ENCODE results near the gene GNB4. TPM values are rescaled to one million over a fixed set of nuclear protein-coding genes. Genes with fewer than 3 reads are reported as not detected.

The GNB4 gene
- total RNA-seq, 1 experiment from 2014 or later, result 5.1 TPM

GRCh38 chr3:179464323-179465092, 13.2 kb upstream of the GNB4 start:
- H3K4me3 ChIP-seq (ENCODE audit: low read depth, low read length), result no peak overlapping the region
- Mint-ChIP-seq H3K27me3 (ENCODE audit: insufficient read depth, unreplicated experiment) (peaks cover 9% of the 10 kb centered on the region), H3K27ac (ENCODE audit: unreplicated experiment) (no peak overlapping the region), H3K4me3 (ENCODE audit: unreplicated experiment) (no peak overlapping the region), H3K36me3 (ENCODE audit: insufficient read depth, unreplicated experiment) (no peaks in the 10 kb centered on the region), H3K9me3 (ENCODE audit: unreplicated experiment) (no peaks in the 10 kb centered on the region), H3K4me1 (ENCODE audit: low read depth, unreplicated experiment) (no peaks in the 10 kb centered on the region)
- BruUV-seq (replicated peaks), result no TSS peak
- TF ChIP-seq, protein P1, sequence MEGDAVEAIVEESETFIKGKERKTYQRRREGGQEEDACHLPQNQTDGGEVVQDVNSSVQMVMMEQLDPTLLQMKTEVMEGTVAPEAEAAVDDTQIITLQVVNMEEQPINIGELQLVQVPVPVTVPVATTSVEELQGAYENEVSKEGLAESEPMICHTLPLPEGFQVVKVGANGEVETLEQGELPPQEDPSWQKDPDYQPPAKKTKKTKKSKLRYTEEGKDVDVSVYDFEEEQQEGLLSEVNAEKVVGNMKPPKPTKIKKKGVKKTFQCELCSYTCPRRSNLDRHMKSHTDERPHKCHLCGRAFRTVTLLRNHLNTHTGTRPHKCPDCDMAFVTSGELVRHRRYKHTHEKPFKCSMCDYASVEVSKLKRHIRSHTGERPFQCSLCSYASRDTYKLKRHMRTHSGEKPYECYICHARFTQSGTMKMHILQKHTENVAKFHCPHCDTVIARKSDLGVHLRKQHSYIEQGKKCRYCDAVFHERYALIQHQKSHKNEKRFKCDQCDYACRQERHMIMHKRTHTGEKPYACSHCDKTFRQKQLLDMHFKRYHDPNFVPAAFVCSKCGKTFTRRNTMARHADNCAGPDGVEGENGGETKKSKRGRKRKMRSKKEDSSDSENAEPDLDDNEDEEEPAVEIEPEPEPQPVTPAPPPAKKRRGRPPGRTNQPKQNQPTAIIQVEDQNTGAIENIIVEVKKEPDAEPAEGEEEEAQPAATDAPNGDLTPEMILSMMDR (IDR thresholded peaks at IDR 0.05; ENCODE audit: insufficient read depth in 1 of 2, low read depth in 1 of 2, low read length in 1 of 2, severe bottlenecking in 1 of 2, unreplicated experiment in 1 of 2), result no peak
- intact Hi-C loops (cut with micrococcal nuclease; ENCODE audit: unreplicated experiment), result no loop called here
- no peaks in the 10 kb centered on the region for H3K36me3 ChIP-seq (ENCODE audit: control insufficient read depth, insufficient read depth, low read length)
- no peak for DNase-seq
- CTCF ChIA-PET, result no interaction called here
- no peaks in the 10 kb centered on the region for H3K4me1 ChIP-seq
- POLR2A ChIA-PET, result no interaction called here
- no peaks in the 10 kb centered on the region for H3K27me3 ChIP-seq (replicated peaks; ENCODE audit: control insufficient read depth, insufficient read depth, low read length)
- H3K9me3 ChIP-seq, result no peaks in the 10 kb centered on the region; the same call in 1 of the 2 replicates

- Mint-ChIP-seq H3K27ac (ENCODE audit: unreplicated experiment) (no peak overlapping the region), H3K36me3 (ENCODE audit: insufficient read depth, unreplicated experiment) (no peaks in the 10 kb centered on the region), H3K4me1 (ENCODE audit: low read depth, unreplicated experiment) (no peaks in the 10 kb centered on the region), H3K27me3 (ENCODE audit: insufficient read depth, unreplicated experiment) (peaks cover 9% of the 10 kb centered on the region), H3K9me3 (ENCODE audit: unreplicated experiment) (no peaks in the 10 kb centered on the region), H3K4me3 (ENCODE audit: unreplicated experiment) (no peak overlapping the region)
- no peaks in the 10 kb centered on the region for H3K36me3 ChIP-seq (ENCODE audit: control insufficient read depth, insufficient read depth, low read length)
- H3K9me3 ChIP-seq, result no peaks in the 10 kb centered on the region; the same call in 1 of the 2 replicates
- POLR2A ChIA-PET, result no interaction called here
- H3K4me3 ChIP-seq (ENCODE audit: low read depth, low read length), result no peak overlapping the region
- CTCF ChIA-PET, result interaction anchor here (0.6 kb wide), 1 partner anchor 81 kb away, joined by 3 read pairs; no protein-coding TSS in a partner anchor
- TF ChIP-seq, protein P1 (IDR thresholded peaks at IDR 0.05; ENCODE audit: insufficient read depth in 1 of 2, low read depth in 1 of 2, low read length in 1 of 2, severe bottlenecking in 1 of 2, unreplicated experiment in 1 of 2), result no peak
- no peaks in the 10 kb centered on the region for H3K4me1 ChIP-seq
- intact Hi-C loops (cut with micrococcal nuclease; ENCODE audit: unreplicated experiment), result no loop called here
- no TSS peak for BruUV-seq (replicated peaks)
- H3K27me3 ChIP-seq (replicated peaks; ENCODE audit: control insufficient read depth, insufficient read depth, low read length), result no peaks in the 10 kb centered on the region
- no peak for DNase-seq
Measured at GRCh38 chr3:179463319-179463718, 12.0 kb upstream of the GNB4 start.

GRCh38 chr3:179460260-179460659, 9.0 kb upstream of the GNB4 start:
- H3K4me3 ChIP-seq (ENCODE audit: low read depth, low read length), result no peak overlapping the region
- no TSS peak for BruUV-seq (replicated peaks)
- H3K9me3 Mint-ChIP-seq (ENCODE audit: unreplicated experiment), result no peaks in the 10 kb centered on the region
- no peaks in the 10 kb centered on the region for H3K4me1 ChIP-seq
- no peaks in the 10 kb centered on the region for H3K4me1 Mint-ChIP-seq (ENCODE audit: low read depth, unreplicated experiment)
- POLR2A ChIA-PET, result no interaction called here
- intact Hi-C loops (cut with micrococcal nuclease; ENCODE audit: unreplicated experiment), result no loop called here
- H3K36me3 ChIP-seq (ENCODE audit: control insufficient read depth, insufficient read depth, low read length), result no peaks in the 10 kb centered on the region
- H3K27me3 ChIP-seq (replicated peaks; ENCODE audit: control insufficient read depth, insufficient read depth, low read length), result no peaks in the 10 kb centered on the region
- TF ChIP-seq, protein P1 (IDR thresholded peaks at IDR 0.05; ENCODE audit: insufficient read depth in 1 of 2, low read depth in 1 of 2, low read length in 1 of 2, severe bottlenecking in 1 of 2, unreplicated experiment in 1 of 2), result no peak
- no peaks in the 10 kb centered on the region for H3K36me3 Mint-ChIP-seq (ENCODE audit: insufficient read depth, unreplicated experiment)
- H3K27ac Mint-ChIP-seq (ENCODE audit: unreplicated experiment), result no peak overlapping the region
- no peaks in the 10 kb centered on the region; the same call in 1 of the 2 replicates for H3K9me3 ChIP-seq
- CTCF ChIA-PET, result no interaction called here
- DNase-seq, result no peak
- H3K27me3 Mint-ChIP-seq (ENCODE audit: insufficient read depth, unreplicated experiment), result peaks cover 13% of the 10 kb centered on the region
- no peak overlapping the region for H3K4me3 Mint-ChIP-seq (ENCODE audit: unreplicated experiment)

Data from Caco-2 (cell line).